Hepatocyte (in vitro differentiated cells): ENCODE data around the gene ZHX3. TPM values are rescaled to one million over a fixed set of nuclear protein-coding genes. Genes with fewer than 3 reads are reported as not detected.

Experiments
- DNase-seq: peaks from one replicate; pipeline ENCODE4 v3.0.0-alpha.2; 2016; ENCODE audit warnings: low spot score
- H2AFZ ChIP-seq: fragments of 200-600 bp; sonication (generic); 2 replicates; pipeline ENCODE4 v1.6.0; 2016; ENCODE audit warnings: antibody characterized with exemption, mild to moderate bottlenecking
- H3K27ac ChIP-seq: fragments of 200-600 bp; sonication (generic); 2 replicates; pipeline ENCODE4 v1.5.1; 2016; ENCODE audit warnings: mild to moderate bottlenecking
- H3K27me3 ChIP-seq: fragments of 200-600 bp; sonication (generic); 2 replicates; pipeline ENCODE4 v1.6.1; 2016
- H3K36me3 ChIP-seq: fragments of 200-600 bp; sonication (generic); replicated peaks from 2 replicates; pipeline ENCODE4 v1.5.1; 2016; ENCODE audit warnings: low read depth; ENCODE audit not compliant: insufficient read depth
- H3K4me1 ChIP-seq: fragments of 200-600 bp; sonication (generic); 2 replicates; pipeline ENCODE4 v1.5.1; 2016; ENCODE audit warnings: mild to moderate bottlenecking, moderate library complexity; ENCODE audit not compliant: insufficient read depth
- H3K4me2 ChIP-seq: fragments of 200-600 bp; sonication (generic); 2 replicates; pipeline ENCODE4 v1.6.0; 2016
- H3K4me3 ChIP-seq: fragments of 200-600 bp; sonication (generic); 2 replicates; pipeline ENCODE4 v1.5.1; 2016; ENCODE audit warnings: mild to moderate bottlenecking
- H3K79me2 ChIP-seq: fragments of 200-600 bp; sonication (generic); 2 replicates; pipeline ENCODE4 v1.6.0; 2017; ENCODE audit warnings: mild to moderate bottlenecking
- H3K9me2 ChIP-seq: fragments of 200-600 bp; sonication (generic); replicated peaks from 2 replicates; pipeline ENCODE4 v1.6.0; 2017; ENCODE audit warnings: mild to moderate bottlenecking; ENCODE audit not compliant: insufficient read depth
- H3K9me3 ChIP-seq: fragments of 200-600 bp; sonication (generic); 2 replicates; pipeline ENCODE4 v1.5.1; 2016; ENCODE audit warnings: low read depth, mild to moderate bottlenecking
- H4K20me1 ChIP-seq: fragments of 200-600 bp; sonication (generic); 2 replicates; pipeline ENCODE4 v1.6.0; 2016; ENCODE audit warnings: mild to moderate bottlenecking; ENCODE audit not compliant: insufficient read depth, poor library complexity, severe bottlenecking
- CTCF ChIP-seq: fragments of 200-600 bp; sonication (generic); IDR thresholded peaks from 2 replicates; pipeline ENCODE4 v1.5.1; 2016; ENCODE audit warnings: antibody characterized with exemption, mild to moderate bottlenecking; ENCODE audit not compliant: poor library complexity
- EZH2 ChIP-seq: fragments of 200-600 bp; sonication (generic); IDR thresholded peaks from 2 replicates; pipeline ENCODE4 v1.6.1; 2016; ENCODE audit warnings: antibody characterized with exemption, mild to moderate bottlenecking, borderline replicate concordance
- EZH2phosphoT487 ChIP-seq: fragments of 200-600 bp; sonication (generic); IDR thresholded peaks from one replicate; pipeline ENCODE4 v1.6.1; 2018; ENCODE audit warnings: antibody characterized with exemption, mild to moderate bottlenecking, low read depth, moderate library complexity; ENCODE audit not compliant: unreplicated experiment, severe bottlenecking
- WGBS: methylation state at CpG from one replicate; pipeline ENCODE4 v1.1.6; 2016; ENCODE audit warnings: low lambda C conversion rate; ENCODE audit errors: missing lambda C conversion rate; 5-methylcytosine and 5-hydroxymethylcytosine counted together
- polyA plus RNA-seq: library from polyadenylated mRNA; unstranded; fragments of >200 nt; fragmentation: Nextera tagmentation; extraction: Ambion mirVana; gene quantifications from 2 replicates; pipeline ENCODE4 v1.2.1, GENCODE V29; 2016
- total RNA-seq: library from RNA; depleted of rRNA; stranded (reverse); fragments of >200 nt; gene quantifications from 2 replicates; pipeline ENCODE4 v1.2.3, GENCODE V29; 2014

The ZHX3 gene
- total and polyA plus RNA-seq, 2 experiments from 2014 or later = 15.0 to 19.7 TPM

- Histone ChIP-seq H3K4me2 (no peak overlapping the region), H3K4me3 (no peak overlapping the region), H3K36me3 (no peaks in the 10 kb centered on the region), H3K27ac (no peak overlapping the region), H3K9me3 (no peaks in the 10 kb centered on the region), H3K4me1 (no peaks in the 10 kb centered on the region), H3K9me2 (no peaks in the 10 kb centered on the region), H3K27me3 (no peaks in the 10 kb centered on the region), H4K20me1 (no peaks in the 10 kb centered on the region), H2AFZ (no peak overlapping the region), H3K79me2 (no peaks in the 10 kb centered on the region)
- DNase-seq = no peak
- TF ChIP-seq EZH2 = no peak
- TF ChIP-seq CTCF = no peak
- TF ChIP-seq EZH2phosphoT487 = no peak
- WGBS = 97% methylated on average over 1 of the region's 1 CpG
These were observed 93.2 kb downstream of the ZHX3 start for GRCh38 chr20:41224281-41224680.

- Histone ChIP-seq H3K27ac (no peak overlapping the region), H3K79me2 (no peaks in the 10 kb centered on the region)
These were observed 94.4 kb downstream of the ZHX3 start for GRCh38 chr20:41223112-41223511.

GRCh38 chr20:41222703-41223102 is 94.8 kb downstream of the ZHX3 start:
- H3K27ac ChIP-seq = peak overlapping the region; percentile 11
- no peaks in the 10 kb centered on the region for H3K9me2 ChIP-seq
- H3K36me3 ChIP-seq = no peaks in the 10 kb centered on the region
- no peaks in the 10 kb centered on the region for H3K27me3 ChIP-seq
- H4K20me1 ChIP-seq = no peaks in the 10 kb centered on the region
- no peaks in the 10 kb centered on the region for H3K9me3 ChIP-seq
- no peak overlapping the region for H3K4me3 ChIP-seq
- H3K79me2 ChIP-seq = no peaks in the 10 kb centered on the region
- no peak for TF ChIP-seq EZH2phosphoT487
- TF ChIP-seq EZH2 = no peak
- TF ChIP-seq CTCF = no peak
- H3K4me2 ChIP-seq = no peak overlapping the region
- H3K4me1 ChIP-seq = no peaks in the 10 kb centered on the region
- H2AFZ ChIP-seq = no peak overlapping the region
- no peak for DNase-seq

More at GRCh38 chr20:41223112-41223511, 94.4 kb downstream of the ZHX3 start:
- no peak overlapping the region for H3K4me3 ChIP-seq
- H2AFZ ChIP-seq = no peak overlapping the region
- DNase-seq = no peak
- H3K9me2 ChIP-seq = no peaks in the 10 kb centered on the region
- H3K9me3 ChIP-seq = no peaks in the 10 kb centered on the region
- H3K4me1 ChIP-seq = no peaks in the 10 kb centered on the region
- no peaks in the 10 kb centered on the region for H4K20me1 ChIP-seq
- H3K4me2 ChIP-seq = no peak overlapping the region
- no peak for TF ChIP-seq EZH2
- TF ChIP-seq EZH2phosphoT487 = no peak
- TF ChIP-seq CTCF = no peak
- no peaks in the 10 kb centered on the region for H3K27me3 ChIP-seq
- no peaks in the 10 kb centered on the region for H3K36me3 ChIP-seq

- H3K4me1 ChIP-seq = no peaks in the 10 kb centered on the region
- H4K20me1 ChIP-seq = no peaks in the 10 kb centered on the region
- no peaks in the 10 kb centered on the region for H3K9me3 ChIP-seq
- no peaks in the 10 kb centered on the region for H3K79me2 ChIP-seq
- no peaks in the 10 kb centered on the region for H3K27me3 ChIP-seq
- H3K4me3 ChIP-seq = no peak overlapping the region
- H3K9me2 ChIP-seq = no peaks in the 10 kb centered on the region
- H3K4me2 ChIP-seq = no peak overlapping the region
- WGBS = 96% methylated on average over 1 of the region's 1 CpG
- TF ChIP-seq EZH2phosphoT487 = no peak
- no peak for TF ChIP-seq CTCF
- TF ChIP-seq EZH2 = no peak
- peak overlapping the region; percentile 11 for H3K27ac ChIP-seq
- DNase-seq = no peak
- H2AFZ ChIP-seq = no peak overlapping the region
- no peaks in the 10 kb centered on the region for H3K36me3 ChIP-seq
These were observed 95.2 kb downstream of the ZHX3 start for GRCh38 chr20:41222296-41222695.
